ENCODE measurements around the gene GPALPP1.
"Not testable (repeated sequence)": the region's sequence is repeated elsewhere in the genome, so short reads cannot be mapped to it uniquely, and the experiment has no call there.

DNA sequence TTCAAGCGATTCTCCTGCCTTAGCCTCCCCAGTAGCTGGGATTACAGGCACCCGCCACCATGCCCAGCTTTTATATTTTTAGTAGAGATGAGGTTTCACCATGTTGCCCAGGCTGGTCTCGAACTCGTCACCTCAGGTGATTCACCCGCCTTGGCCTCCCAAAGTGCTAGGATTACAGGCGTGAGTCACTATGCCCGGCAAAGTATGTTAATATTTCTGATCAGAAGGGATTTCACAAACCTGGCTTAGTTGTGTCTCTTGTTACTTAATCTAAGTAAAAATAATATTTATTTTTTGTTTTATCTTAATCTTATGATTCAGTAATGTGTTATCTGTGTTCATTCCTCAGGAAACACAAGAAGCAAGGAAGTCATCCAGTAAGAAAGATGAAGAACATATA lies 30.6 kb downstream of the GPALPP1 start:
- not testable (repeated sequence) for TF ChIP-seq CTCF (IDR thresholded peaks at IDR 0.05); ZFX (IDR thresholded peaks at IDR 0.05; ENCODE audit: borderline replicate concordance)

Measured in 22Rv1 (cell line).